ENCODE data around the gene CERS2. TPM values are rescaled to one million over a fixed set of nuclear protein-coding genes. Genes with fewer than 3 reads are reported as not detected.

The CERS2 gene
- total RNA-seq, 1 experiment from 2014 or later, result 226 TPM

GRCh38 chr1:151007853-151008243 lies 33.2 kb upstream of the CERS2 start:
- BruUV-seq (replicated peaks), result no TSS peak

GRCh38 chr1:151006327-151007052 lies 31.9 kb upstream of the CERS2 start, which contains the start of gene MINDY1:
TSS of gene MINDY1 (minus strand) at chr1:151006902. CDS start at chr1:151002617, 4,285 bp downstream.
- Mint-ChIP-seq H3K27ac (ENCODE audit: unreplicated experiment) (peak within 1 kb of the TSS; percentile 95), H3K4me1 (ENCODE audit: low read depth, unreplicated experiment) (peaks cover 37% of the 10 kb centered on the region), H3K36me3 (ENCODE audit: insufficient read depth, unreplicated experiment) (peaks cover 43% of the 10 kb centered on the region), H3K4me3 (ENCODE audit: low read depth, unreplicated experiment) (peak within 1 kb of the TSS; percentile 96), H3K9me3 (ENCODE audit: low read depth, unreplicated experiment) (no peaks in the 10 kb centered on the region), H3K27me3 (ENCODE audit: unreplicated experiment) (no peaks in the 10 kb centered on the region)
- CTCF ChIA-PET, result interaction anchor here (0.5 to 2.5 kb wide), 17 partner anchors 8 to 401 kb away, joined by 3 to 26 read pairs (median 5); partner anchors contain the start of genes ANXA9, CERS2 and GABPB2
- intact Hi-C loops (cut with micrococcal nuclease; ENCODE audit: unreplicated experiment), result loop anchor here (5.0 kb wide), 1 partner anchor 129 kb away; the partner anchor contains the start of gene ARNT
- BruUV-seq (replicated peaks), result TSS peak; percentile 56
- peak; percentile 30 for TF ChIP-seq CTCF (IDR thresholded peaks at IDR 0.05; ENCODE audit: unreplicated experiment)
- peak; percentile 83 for DNase-seq

More at GRCh38 chr1:151007853-151008243, 33.2 kb upstream of the CERS2 start:
- Mint-ChIP-seq H3K9me3 (ENCODE audit: low read depth, unreplicated experiment) (no peaks in the 10 kb centered on the region), H3K36me3 (ENCODE audit: insufficient read depth, unreplicated experiment) (peaks cover 43% of the 10 kb centered on the region), H3K27ac (ENCODE audit: unreplicated experiment) (peak overlapping the region; percentile 95), H3K4me1 (ENCODE audit: low read depth, unreplicated experiment) (peaks cover 37% of the 10 kb centered on the region), H3K27me3 (ENCODE audit: unreplicated experiment) (no peaks in the 10 kb centered on the region), H3K4me3 (ENCODE audit: low read depth, unreplicated experiment) (peak overlapping the region; percentile 96)
- CTCF ChIA-PET, result interaction anchor here (1.5 kb wide), 1 partner anchor 40 kb away, joined by 4 read pairs; the partner anchor contains the start of gene C1orf56
- DNase-seq, result no peak
- intact Hi-C loops (cut with micrococcal nuclease; ENCODE audit: unreplicated experiment), result loop anchor here (5.0 kb wide), 1 partner anchor 131 kb away; the partner anchor contains the start of gene ARNT
- TF ChIP-seq CTCF (IDR thresholded peaks at IDR 0.05; ENCODE audit: unreplicated experiment), result no peak

GRCh38 chr1:151005729-151006319 lies 31.2 kb upstream of the CERS2 start:
- Mint-ChIP-seq H3K4me3 (ENCODE audit: low read depth, unreplicated experiment) (peak overlapping the region; percentile 96), H3K9me3 (ENCODE audit: low read depth, unreplicated experiment) (no peaks in the 10 kb centered on the region), H3K27me3 (ENCODE audit: unreplicated experiment) (no peaks in the 10 kb centered on the region), H3K4me1 (ENCODE audit: low read depth, unreplicated experiment) (peaks cover 37% of the 10 kb centered on the region), H3K27ac (ENCODE audit: unreplicated experiment) (peak overlapping the region; percentile 95), H3K36me3 (ENCODE audit: insufficient read depth, unreplicated experiment) (peaks cover 43% of the 10 kb centered on the region)
- CTCF ChIA-PET, result interaction anchor here (0.7 to 2.5 kb wide), 10 partner anchors 8 to 94 kb away, joined by 3 to 26 read pairs (median 7); partner anchors contain the start of genes ANXA9 and GABPB2
- no peak for TF ChIP-seq CTCF (IDR thresholded peaks at IDR 0.05; ENCODE audit: unreplicated experiment)
- DNase-seq, result peak; percentile 12
- BruUV-seq (replicated peaks), result no TSS peak
- intact Hi-C loops (cut with micrococcal nuclease; ENCODE audit: unreplicated experiment), result loop anchor here (5.0 kb wide), 1 partner anchor 129 kb away; the partner anchor contains the start of gene ARNT

GRCh38 chr1:151003180-151003579 lies 28.5 kb upstream of the CERS2 start:
- H3K36me3 Mint-ChIP-seq (ENCODE audit: insufficient read depth, unreplicated experiment), result peaks cover 26% of the 10 kb centered on the region
- intact Hi-C loops (cut with micrococcal nuclease; ENCODE audit: unreplicated experiment), result no loop called here
- DNase-seq, result no peak
- no peaks in the 10 kb centered on the region for H3K27me3 Mint-ChIP-seq (ENCODE audit: unreplicated experiment)
- H3K4me3 Mint-ChIP-seq (ENCODE audit: low read depth, unreplicated experiment), result no peak overlapping the region
- BruUV-seq (replicated peaks), result no TSS peak
- CTCF ChIA-PET, result interaction anchor here (2.6 kb wide), 1 partner anchor 22 kb away, joined by 10 read pairs; the partner anchor contains the start of gene ANXA9
- H3K4me1 Mint-ChIP-seq (ENCODE audit: low read depth, unreplicated experiment), result peaks cover 28% of the 10 kb centered on the region
- no peak for TF ChIP-seq CTCF (IDR thresholded peaks at IDR 0.05; ENCODE audit: unreplicated experiment)
- no peak overlapping the region for H3K27ac Mint-ChIP-seq (ENCODE audit: unreplicated experiment)
- H3K9me3 Mint-ChIP-seq (ENCODE audit: low read depth, unreplicated experiment), result no peaks in the 10 kb centered on the region

Data from Calu3 (cell line).